ENCODE measurements around the gene PEX16. TPM values are rescaled to one million over a fixed set of nuclear protein-coding genes. Genes with fewer than 3 reads are reported as not detected.

Gene PEX16
- total and polyA plus RNA-seq, 4 experiments from 2014 or later: 49.6 to 71.5 (median 57.9) TPM

- H3K27ac ChIP-seq (ENCODE audit: low read depth, low read length): no peak overlapping the region
- H3K9me3 ChIP-seq (ENCODE audit: control insufficient read depth in 1 of 2, low read length in 2 of 2): no peaks in the 10 kb centered on the region
- ChIA-PET POLR2A (ENCODE audit: partially characterized antibody) (no interaction called here), CTCF (ENCODE audit: partially characterized antibody) (no interaction called here)
- H3K4me3 ChIP-seq (ENCODE audit: low read length in 2 of 2): no peak overlapping the region
- peak overlapping the region in 2 of 8 donors; percentile 3 to 43 for H3K4me3 Mint-ChIP-seq
- H3K4me1 Mint-ChIP-seq: peaks cover 0 to 2% (median 0%) of the 10 kb centered on the region in 4 donors
- H3K27ac Mint-ChIP-seq: no peak overlapping the region
- H3K36me3 ChIP-seq (ENCODE audit: insufficient read depth, low read length): no peaks in the 10 kb centered on the region
- H3K9me3 Mint-ChIP-seq: peaks cover 0 to 3% (median 0%) of the 10 kb centered on the region in 8 donors
- H3K36me3 Mint-ChIP-seq: peaks cover 0 to 4% of the 10 kb centered on the region in 2 donors
- H3K27me3 ChIP-seq (ENCODE audit: insufficient read depth, low read length): peaks cover 6% of the 10 kb centered on the region
- DNase-seq: no peak
- peaks cover 7 to 22% of the 10 kb centered on the region in 2 donors for H3K27me3 Mint-ChIP-seq
- intact Hi-C loops (cut with micrococcal nuclease): no loop called here
- H3K4me1 ChIP-seq (ENCODE audit: insufficient read depth, low read length): no peaks in the 10 kb centered on the region
Observed at GRCh38 chr11:45890886-45891550, 26.7 kb downstream of the PEX16 start.

DNA sequence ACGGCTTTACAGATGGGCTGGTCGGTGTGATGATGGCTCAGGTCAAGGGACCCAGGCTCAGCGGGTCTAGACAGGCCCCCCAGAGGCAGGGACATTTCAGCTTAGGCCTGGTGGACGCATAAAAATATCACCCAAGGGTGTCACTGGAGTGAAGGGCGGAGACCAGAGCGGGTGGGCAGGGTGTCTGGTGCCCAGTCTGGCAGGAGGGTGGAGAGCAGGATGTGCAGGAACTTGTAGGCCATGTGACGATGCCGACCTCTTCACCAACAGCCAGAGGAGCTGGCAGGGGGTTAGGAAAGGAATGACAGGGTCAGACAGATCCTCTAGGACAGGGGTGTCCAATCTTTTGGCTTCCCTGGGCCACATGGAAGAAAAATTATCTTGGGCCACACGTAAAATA lies 27.7 kb downstream of the PEX16 start:
- no peaks in the 10 kb centered on the region for H3K36me3 ChIP-seq (ENCODE audit: insufficient read depth, low read length)
- no peak overlapping the region for H3K27ac ChIP-seq (ENCODE audit: low read depth, low read length)
- DNase-seq: no peak
- Mint-ChIP-seq H3K9me3 (peaks cover 0 to under 1% (median 0%) of the 10 kb centered on the region in 8 donors), H3K27me3 (peaks cover 4 to 20% of the 10 kb centered on the region in 2 donors), H3K4me3 (no peak overlapping the region), H3K36me3 (peaks cover 1 to 4% of the 10 kb centered on the region in 2 donors), H3K27ac (no peak overlapping the region), H3K4me1 (peaks cover 3 to 5% (median 5%) of the 10 kb centered on the region in 4 donors)
- peaks cover 3% of the 10 kb centered on the region for H3K4me1 ChIP-seq (ENCODE audit: insufficient read depth, low read length)
- intact Hi-C loops (cut with micrococcal nuclease): loop anchor here (10.0 kb wide), 1 partner anchor 505 kb away; the partner anchor contains the start of gene CHRM4
- H3K27me3 ChIP-seq (ENCODE audit: insufficient read depth, low read length): peaks cover 5% of the 10 kb centered on the region
- H3K9me3 ChIP-seq (ENCODE audit: control insufficient read depth in 1 of 2, low read length in 2 of 2): no peaks in the 10 kb centered on the region
- ChIA-PET CTCF (ENCODE audit: partially characterized antibody) (no interaction called here), POLR2A (ENCODE audit: partially characterized antibody) (no interaction called here)
- no peak overlapping the region for H3K4me3 ChIP-seq (ENCODE audit: low read length in 2 of 2)

GRCh38 chr11:45889555-45889954 lies 28.1 kb downstream of the PEX16 start:
- Mint-ChIP-seq H3K4me3 (no peak overlapping the region), H3K36me3 (peaks cover 1 to 4% of the 10 kb centered on the region in 2 donors), H3K4me1 (peaks cover 5 to 9% (median 8%) of the 10 kb centered on the region in 4 donors), H3K27me3 (peaks cover under 1 to 16% of the 10 kb centered on the region in 2 donors), H3K9me3 (no peaks in the 10 kb centered on the region), H3K27ac (no peak overlapping the region)
- Histone ChIP-seq H3K9me3 (ENCODE audit: control insufficient read depth in 1 of 2, low read length in 2 of 2) (no peaks in the 10 kb centered on the region), H3K36me3 (ENCODE audit: insufficient read depth, low read length) (no peaks in the 10 kb centered on the region), H3K4me3 (ENCODE audit: low read length in 2 of 2) (no peak overlapping the region), H3K27ac (ENCODE audit: low read depth, low read length) (no peak overlapping the region), H3K27me3 (ENCODE audit: insufficient read depth, low read length) (peaks cover under 1% of the 10 kb centered on the region), H3K4me1 (ENCODE audit: insufficient read depth, low read length) (peaks cover 5% of the 10 kb centered on the region)
- ChIA-PET CTCF (ENCODE audit: partially characterized antibody) (no interaction called here), POLR2A (ENCODE audit: partially characterized antibody) (no interaction called here)
- no peak for DNase-seq
- intact Hi-C loops (cut with micrococcal nuclease): loop anchor here (10.0 kb wide), 1 partner anchor 505 kb away; the partner anchor contains the start of gene CHRM4

DNA sequence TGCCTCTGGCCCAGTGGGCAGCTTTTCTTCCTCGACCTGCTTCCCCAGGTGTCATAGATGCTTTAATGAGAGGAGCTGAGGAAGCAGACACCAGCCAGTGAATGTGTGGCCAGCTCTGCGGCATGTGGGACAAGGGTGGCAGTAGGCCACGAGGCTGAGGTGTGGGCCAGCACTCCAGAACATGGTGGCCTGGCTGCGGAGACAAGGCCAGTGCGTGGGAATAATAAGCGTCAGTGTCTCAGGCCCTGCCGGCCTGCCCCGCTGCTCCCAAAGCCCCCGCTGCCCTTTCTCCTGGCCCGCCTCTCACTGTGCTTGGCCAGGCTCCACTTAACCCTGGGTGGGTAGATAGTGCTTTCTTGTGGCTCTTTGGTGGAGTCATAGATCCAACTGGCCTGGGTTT lies 30.1 kb downstream of the PEX16 start:
- H3K27me3 Mint-ChIP-seq: peaks cover 0 to 7% of the 10 kb centered on the region in 2 donors
- ChIA-PET POLR2A (ENCODE audit: partially characterized antibody) (no interaction called here), CTCF (ENCODE audit: partially characterized antibody) (no interaction called here)
- Histone ChIP-seq H3K27me3 (ENCODE audit: insufficient read depth, low read length) (no peaks in the 10 kb centered on the region), H3K36me3 (ENCODE audit: insufficient read depth, low read length) (no peaks in the 10 kb centered on the region), H3K4me3 (ENCODE audit: low read length in 2 of 2) (no peak overlapping the region), H3K9me3 (ENCODE audit: control insufficient read depth in 1 of 2, low read length in 2 of 2) (no peaks in the 10 kb centered on the region), H3K4me1 (ENCODE audit: insufficient read depth, low read length) (peaks cover 5% of the 10 kb centered on the region), H3K27ac (ENCODE audit: low read depth, low read length) (no peak overlapping the region)
- intact Hi-C loops (cut with micrococcal nuclease): loop anchor here (10.0 kb wide), 1 partner anchor 507 kb away; the partner anchor contains the start of gene CHRM4
- no peak for DNase-seq
- H3K4me3 Mint-ChIP-seq: peak overlapping the region in 2 of 8 donors; percentile 43 to 46
- peaks cover 0 to 2% (median 0%) of the 10 kb centered on the region in 8 donors for H3K9me3 Mint-ChIP-seq
- peaks cover 1 to 4% of the 10 kb centered on the region in 2 donors for H3K36me3 Mint-ChIP-seq
- H3K27ac Mint-ChIP-seq: peak overlapping the region in 1 of 7 donors; percentile 52
- H3K4me1 Mint-ChIP-seq: peaks cover 8 to 16% (median 11%) of the 10 kb centered on the region in 4 donors

GRCh38 chr11:45886816-45887520 lies 30.7 kb downstream of the PEX16 start:
- peak overlapping the region in 5 of 8 donors; percentile 39 to 52 (median 46) for H3K4me3 Mint-ChIP-seq
- peaks cover 8 to 16% (median 11%) of the 10 kb centered on the region in 4 donors for H3K4me1 Mint-ChIP-seq
- DNase-seq: no peak
- H3K27ac Mint-ChIP-seq: peak overlapping the region in 1 of 7 donors; percentile 52
- no peak overlapping the region for H3K27ac ChIP-seq (ENCODE audit: low read depth, low read length)
- H3K36me3 Mint-ChIP-seq: peaks cover 6 to 10% of the 10 kb centered on the region in 2 donors
- H3K4me3 ChIP-seq (ENCODE audit: low read length in 2 of 2): no peak overlapping the region
- H3K27me3 Mint-ChIP-seq: peaks cover 0 to 4% of the 10 kb centered on the region in 2 donors
- intact Hi-C loops (cut with micrococcal nuclease): loop anchor here (10.0 kb wide), 1 partner anchor 508 kb away; the partner anchor contains the start of gene CHRM4
- H3K36me3 ChIP-seq (ENCODE audit: insufficient read depth, low read length): no peaks in the 10 kb centered on the region
- peaks cover 0 to 2% (median 0%) of the 10 kb centered on the region in 8 donors for H3K9me3 Mint-ChIP-seq
- ChIA-PET POLR2A (ENCODE audit: partially characterized antibody) (no interaction called here), CTCF (ENCODE audit: partially characterized antibody) (interaction anchor here (0.9 kb wide), 1 partner anchor 115 kb away, joined by 3 read pairs; no protein-coding TSS in a partner anchor)
- no peaks in the 10 kb centered on the region for H3K9me3 ChIP-seq (ENCODE audit: control insufficient read depth in 1 of 2, low read length in 2 of 2)
- no peaks in the 10 kb centered on the region for H3K27me3 ChIP-seq (ENCODE audit: insufficient read depth, low read length)
- peaks cover 5% of the 10 kb centered on the region for H3K4me1 ChIP-seq (ENCODE audit: insufficient read depth, low read length)

GRCh38 chr11:45885921-45886721 lies 31.6 kb downstream of the PEX16 start:
- Mint-ChIP-seq H3K27me3 (peaks cover 0 to 4% of the 10 kb centered on the region in 2 donors), H3K36me3 (peaks cover 10 to 12% of the 10 kb centered on the region in 2 donors), H3K9me3 (peaks cover 0 to 2% (median 0%) of the 10 kb centered on the region in 8 donors), H3K27ac (peak overlapping the region in 1 of 7 donors; percentile 52), H3K4me3 (peak overlapping the region in 7 of 8 donors; percentile 15 to 60 (median 30)), H3K4me1 (peaks cover 8 to 16% (median 11%) of the 10 kb centered on the region in 4 donors)
- Histone ChIP-seq H3K4me1 (ENCODE audit: insufficient read depth, low read length) (peaks cover 5% of the 10 kb centered on the region), H3K27ac (ENCODE audit: low read depth, low read length) (no peak overlapping the region), H3K9me3 (ENCODE audit: control insufficient read depth in 1 of 2, low read length in 2 of 2) (no peaks in the 10 kb centered on the region), H3K4me3 (ENCODE audit: low read length in 2 of 2) (no peak overlapping the region), H3K36me3 (ENCODE audit: insufficient read depth, low read length) (peaks cover 8% of the 10 kb centered on the region), H3K27me3 (ENCODE audit: insufficient read depth, low read length) (no peaks in the 10 kb centered on the region)
- POLR2A ChIA-PET (ENCODE audit: partially characterized antibody): no interaction called here
- intact Hi-C loops (cut with micrococcal nuclease): loop anchor here (2.0 to 10.0 kb wide), 3 partner anchors 13 to 509 kb away; partner anchors contain the start of gene CHRM4
- DNase-seq: no peak
- CTCF ChIA-PET (ENCODE audit: partially characterized antibody): interaction anchor here (0.9 kb wide), 1 partner anchor 115 kb away, joined by 3 read pairs; no protein-coding TSS in a partner anchor
